Large intestine (tissue), 3 donors: ENCODE measurements around the gene RNF112. TPM values are rescaled to one million over a fixed set of nuclear protein-coding genes. Genes with fewer than 3 reads are reported as not detected.

Experiments used
- DNase-seq, 2 donors: peaks; one replicate each; pipeline versions ENCODE4 v3.0.0 to v3.0.0-alpha.2; 2013
- H3K27ac ChIP-seq: one replicate; pipeline ENCODE4 v1.5.1; 2013; ENCODE audit warnings: low read length
- H3K27me3 ChIP-seq: 2 replicates; pipeline ENCODE4 v1.6.1; 2013; ENCODE audit warnings: low read length; ENCODE audit not compliant: control insufficient read depth, insufficient read depth
- H3K36me3 ChIP-seq: 2 replicates; pipeline ENCODE4 v1.6.1; 2013; ENCODE audit warnings: low read length; ENCODE audit not compliant: control insufficient read depth, insufficient read depth
- H3K4me1 ChIP-seq: one replicate; pipeline ENCODE4 v1.6.1; 2013; ENCODE audit warnings: low read length; ENCODE audit not compliant: control insufficient read depth, insufficient read depth
- H3K4me3 ChIP-seq: one replicate; pipeline ENCODE4 v1.5.1; 2013; ENCODE audit warnings: low read length
- H3K9me3 ChIP-seq: one replicate; pipeline ENCODE4 v1.6.1; 2013; ENCODE audit warnings: mild to moderate bottlenecking, low read depth, low read length, moderate library complexity; ENCODE audit not compliant: control insufficient read depth
- WGBS: methylation state at CpG from one replicate; pipeline ENCODE4 v1.1.5; 2013; ENCODE audit warnings: low lambda C conversion rate; ENCODE audit not compliant: insufficient coverage; 5-methylcytosine and 5-hydroxymethylcytosine counted together
- polyA plus RNA-seq: library from polyadenylated mRNA; unstranded; fragments of 120-200 nt; gene quantifications from one replicate; pipeline ENCODE4 v1.2.1, GENCODE V29; 2013

The RNF112 gene
- polyA plus RNA-seq, 1 donor, result 3.7 TPM

DNA sequence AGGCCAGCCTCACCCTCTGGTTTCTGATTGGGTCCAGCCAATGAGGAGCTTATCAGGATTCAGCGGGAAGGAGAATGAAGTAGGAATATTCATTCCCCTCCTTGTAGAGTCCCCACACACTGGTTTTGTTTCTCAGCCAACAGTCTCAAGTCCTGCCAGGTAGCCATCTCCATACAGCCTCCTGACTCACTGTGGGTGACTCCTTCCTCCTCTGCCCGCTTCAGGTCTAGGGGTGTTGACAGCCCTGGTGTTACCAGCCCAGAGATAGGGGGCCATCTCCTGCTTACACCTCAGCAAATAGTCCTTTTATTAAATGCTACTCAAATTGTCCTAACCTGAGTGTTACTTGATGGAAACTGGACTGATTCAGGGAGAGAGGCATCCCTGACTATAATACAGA lies 20.1 kb upstream of the RNF112 start:
- no peak for DNase-seq
- Histone ChIP-seq H3K9me3 (no peaks in the 10 kb centered on the region), H3K27ac (no peak overlapping the region), H3K27me3 (no peaks in the 10 kb centered on the region), H3K4me3 (no peak overlapping the region), H3K36me3 (peaks cover under 1% of the 10 kb centered on the region), H3K4me1 (peaks cover 26% of the 10 kb centered on the region)
- no CpG with 5 or more reads among the region's 2 CpGs for WGBS

DNA sequence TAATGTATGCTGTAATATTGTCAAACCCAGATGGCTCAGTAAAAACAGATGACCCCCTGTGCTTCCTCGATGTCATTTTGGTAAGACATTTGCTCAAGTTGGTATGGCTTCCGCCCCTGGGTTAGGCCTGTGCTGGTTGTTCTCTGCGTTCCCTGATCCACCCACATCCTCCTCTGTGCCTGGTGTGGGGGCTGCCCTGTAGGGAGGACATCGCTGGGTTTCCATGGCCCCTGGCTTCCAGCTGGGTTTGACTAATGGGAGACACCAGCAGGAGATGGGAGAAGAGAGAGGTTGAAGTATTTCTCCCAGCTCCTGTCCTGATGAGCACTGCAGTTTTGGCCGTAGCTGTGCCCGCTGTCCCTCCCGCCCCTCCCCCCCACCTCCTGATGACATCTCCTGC lies 19.6 kb upstream of the RNF112 start:
- no peak for DNase-seq
- Histone ChIP-seq H3K27ac (no peak overlapping the region), H3K27me3 (no peaks in the 10 kb centered on the region), H3K9me3 (no peaks in the 10 kb centered on the region), H3K36me3 (no peaks in the 10 kb centered on the region), H3K4me3 (no peak overlapping the region), H3K4me1 (peaks cover 23% of the 10 kb centered on the region)
- WGBS, result no CpG with 5 or more reads among the region's 7 CpGs

- Histone ChIP-seq H3K4me3 (no peak overlapping the region), H3K36me3 (no peaks in the 10 kb centered on the region), H3K4me1 (peaks cover 16% of the 10 kb centered on the region), H3K27me3 (no peaks in the 10 kb centered on the region), H3K9me3 (no peaks in the 10 kb centered on the region), H3K27ac (no peak overlapping the region)
- no peak for DNase-seq
- no CpG with 5 or more reads among the region's 7 CpGs for WGBS
Measured at GRCh38 chr17:19392303-19392702, 18.7 kb upstream of the RNF112 start.

- H3K36me3 ChIP-seq, result no peaks in the 10 kb centered on the region
- WGBS, result no CpG with 5 or more reads among the region's 6 CpGs
- no peak overlapping the region for H3K4me3 ChIP-seq
- peak in 1 of 2 donors; percentile 38 for DNase-seq
- H3K27me3 ChIP-seq, result no peaks in the 10 kb centered on the region
- peaks cover 9% of the 10 kb centered on the region for H3K4me1 ChIP-seq
- peak overlapping the region; percentile 29 for H3K27ac ChIP-seq
- H3K9me3 ChIP-seq, result no peaks in the 10 kb centered on the region
Measured at GRCh38 chr17:19397556-19398041, 13.4 kb upstream of the RNF112 start.

DNA sequence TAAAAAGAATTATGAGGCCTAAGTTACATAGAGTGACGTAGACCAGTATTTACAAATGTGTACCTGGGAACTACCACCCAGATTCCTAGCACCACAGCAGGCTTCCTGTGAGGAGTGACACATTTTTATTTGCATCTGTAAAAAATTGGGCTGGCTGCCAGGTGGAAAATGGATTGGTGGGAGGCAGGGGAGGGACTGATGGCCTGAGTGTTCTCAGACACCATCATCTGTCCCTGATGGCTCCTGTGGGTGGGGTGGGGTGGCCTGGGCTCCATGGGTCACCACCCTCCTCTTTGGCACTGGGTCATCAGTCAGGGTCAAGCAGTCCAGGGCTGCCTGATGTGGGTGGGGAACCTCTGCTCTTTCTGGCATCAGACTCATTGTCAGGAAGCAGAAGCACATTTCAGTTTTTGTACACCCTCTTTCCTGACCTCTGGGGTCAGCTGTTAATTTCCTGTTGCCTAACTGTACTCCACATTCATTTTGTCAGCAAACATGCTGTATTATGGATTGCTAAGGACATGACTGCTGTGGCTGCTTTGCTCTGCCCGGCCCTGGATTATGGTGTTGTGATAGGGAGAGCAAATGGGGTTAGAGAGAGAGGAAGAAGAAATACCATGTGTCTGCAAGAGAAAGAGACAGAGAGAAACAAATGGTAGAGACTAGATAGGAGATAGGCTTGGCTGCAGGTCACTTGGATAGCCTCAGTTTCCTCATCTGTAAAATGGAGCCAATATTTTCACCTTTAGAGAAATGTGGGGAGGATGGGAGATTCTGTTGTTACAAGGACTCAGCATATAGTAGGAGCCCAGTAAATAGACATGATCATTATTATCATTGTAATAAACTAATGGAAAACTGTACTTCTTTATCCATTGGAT lies 12.5 kb upstream of the RNF112 start:
- H3K4me1 ChIP-seq, result peaks cover 9% of the 10 kb centered on the region
- H3K27me3 ChIP-seq, result no peaks in the 10 kb centered on the region
- H3K9me3 ChIP-seq, result no peaks in the 10 kb centered on the region
- no peaks in the 10 kb centered on the region for H3K36me3 ChIP-seq
- no CpG with 5 or more reads among the region's 2 CpGs for WGBS
- peak overlapping the region; percentile 29 for H3K27ac ChIP-seq
- no peak overlapping the region for H3K4me3 ChIP-seq
- DNase-seq, result peak in 1 of 2 donors; percentile 64

DNA sequence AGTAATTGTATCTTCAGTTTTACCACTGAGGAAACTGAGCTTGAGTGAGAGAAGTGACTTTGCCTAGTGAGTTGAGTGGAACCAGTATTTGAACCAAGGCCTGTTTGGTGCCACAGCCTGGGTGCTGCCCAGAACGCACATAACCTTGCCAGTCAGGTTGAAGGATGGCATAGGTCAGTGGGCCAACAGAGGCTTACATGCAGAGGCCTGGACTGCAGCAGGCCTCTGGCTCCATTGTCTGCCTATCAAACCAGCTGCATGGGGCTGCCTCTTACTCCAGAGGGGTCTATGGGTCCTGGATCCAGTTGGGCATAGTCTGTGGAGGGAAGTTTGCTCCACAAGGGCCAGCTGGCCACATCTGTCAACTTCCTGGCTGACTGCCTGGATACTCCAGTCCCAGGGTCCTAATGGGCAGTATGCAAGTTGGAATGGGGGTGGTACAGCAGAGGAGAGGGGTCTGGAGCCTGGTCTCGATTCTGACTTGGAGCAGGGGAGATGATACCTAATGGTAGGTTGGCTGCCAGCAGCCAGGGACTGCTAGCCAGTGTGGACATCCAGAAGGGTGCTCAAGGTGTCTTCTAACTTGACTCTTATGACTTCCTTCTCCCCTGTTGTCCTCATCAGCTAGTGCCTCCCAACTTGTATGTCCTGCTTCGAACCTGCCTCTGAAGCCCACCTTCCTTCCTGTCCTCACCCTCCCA lies 11.1 kb upstream of the RNF112 start:
- Histone ChIP-seq H3K4me1 (peaks cover 9% of the 10 kb centered on the region), H3K9me3 (no peaks in the 10 kb centered on the region), H3K4me3 (no peak overlapping the region), H3K27me3 (no peaks in the 10 kb centered on the region), H3K27ac (no peak overlapping the region), H3K36me3 (no peaks in the 10 kb centered on the region)
- WGBS, result no CpG with 5 or more reads among the region's 3 CpGs
- no peak for DNase-seq

DNA sequence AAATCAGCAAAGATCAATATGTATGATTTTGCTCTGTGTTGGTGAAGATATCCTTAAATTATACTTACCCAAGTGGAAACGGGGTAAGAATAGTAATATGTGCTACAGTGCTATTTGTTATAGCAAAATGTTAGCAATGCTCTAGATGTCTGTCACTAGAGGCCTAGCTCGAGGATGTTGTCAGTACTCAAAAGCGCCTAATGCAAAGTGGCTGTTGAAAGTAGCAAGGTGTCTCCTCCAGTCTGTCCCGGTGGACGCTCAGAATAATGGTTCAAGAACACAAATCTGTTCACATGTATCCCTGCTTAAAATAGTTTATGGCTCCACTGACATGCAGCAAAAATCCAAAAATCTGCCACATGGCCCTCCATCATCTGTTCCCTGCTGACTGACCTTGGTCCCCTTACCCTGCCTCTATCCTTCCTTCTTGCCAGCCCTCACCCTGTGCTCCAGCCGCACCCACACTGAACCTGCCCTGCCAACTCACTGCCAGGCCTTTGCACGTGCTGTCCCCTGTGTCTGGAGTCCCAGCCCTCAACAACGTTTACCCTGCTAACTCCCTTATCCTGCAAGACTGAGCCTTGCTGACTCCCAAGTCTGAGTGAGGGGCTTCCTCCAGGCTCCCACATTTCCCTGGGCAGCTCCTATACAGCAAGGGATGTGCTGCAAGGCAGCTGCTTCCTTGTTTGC lies 9.6 kb upstream of the RNF112 start:
- Histone ChIP-seq H3K4me3 (no peak overlapping the region), H3K9me3 (no peaks in the 10 kb centered on the region), H3K36me3 (no peaks in the 10 kb centered on the region), H3K27ac (no peak overlapping the region), H3K4me1 (peaks cover 9% of the 10 kb centered on the region), H3K27me3 (no peaks in the 10 kb centered on the region)
- WGBS, result no CpG with 5 or more reads among the region's 8 CpGs
- DNase-seq, result no peak

- H3K9me3 ChIP-seq, result no peaks in the 10 kb centered on the region
- H3K27me3 ChIP-seq, result no peaks in the 10 kb centered on the region
- WGBS, result 60% methylated on average over 1 of the region's 1 CpG
- no peak overlapping the region for H3K27ac ChIP-seq
- peaks cover 9% of the 10 kb centered on the region for H3K4me1 ChIP-seq
- no peaks in the 10 kb centered on the region for H3K36me3 ChIP-seq
- no peak overlapping the region for H3K4me3 ChIP-seq
- no peak for DNase-seq
Measured at GRCh38 chr17:19402171-19402570, 8.9 kb upstream of the RNF112 start.

DNA sequence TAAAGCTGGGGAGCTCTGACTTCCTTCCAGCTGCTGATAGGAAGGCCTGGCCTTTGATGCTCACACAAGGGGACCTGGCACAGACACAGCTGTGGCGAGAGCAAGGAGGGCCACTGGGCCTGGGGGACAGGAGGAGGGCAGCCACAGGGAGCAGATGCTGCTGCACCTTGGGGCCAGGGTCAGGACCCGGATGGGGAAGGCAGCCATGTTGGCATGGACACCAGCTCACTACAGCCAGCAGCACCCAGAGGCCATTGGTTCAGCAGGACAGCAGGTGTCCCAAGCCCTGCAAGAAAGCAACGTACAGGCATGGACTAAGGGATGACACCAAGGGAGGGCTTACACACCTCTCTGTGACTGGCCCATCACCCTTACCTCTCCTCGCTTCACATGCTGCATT lies 8.0 kb upstream of the RNF112 start:
- WGBS, result no CpG with 5 or more reads among the region's 4 CpGs
- H3K4me1 ChIP-seq, result peaks cover 9% of the 10 kb centered on the region
- H3K9me3 ChIP-seq, result no peaks in the 10 kb centered on the region
- H3K4me3 ChIP-seq, result no peak overlapping the region
- no peaks in the 10 kb centered on the region for H3K36me3 ChIP-seq
- no peak for DNase-seq
- H3K27me3 ChIP-seq, result no peaks in the 10 kb centered on the region
- no peak overlapping the region for H3K27ac ChIP-seq

GRCh38 chr17:19404264-19404663 lies 6.8 kb upstream of the RNF112 start:
- H3K27ac ChIP-seq, result no peak overlapping the region
- H3K9me3 ChIP-seq, result no peaks in the 10 kb centered on the region
- H3K27me3 ChIP-seq, result no peaks in the 10 kb centered on the region
- no peak for DNase-seq
- no peak overlapping the region for H3K4me3 ChIP-seq
- WGBS, result no CpG with 5 or more reads among the region's 1 CpG
- no peaks in the 10 kb centered on the region for H3K36me3 ChIP-seq
- H3K4me1 ChIP-seq, result no peaks in the 10 kb centered on the region
